DND-41 (cell line): ENCODE measurements around the gene ANXA2.

ENCODE experiments used
- EZH2 ChIP-seq: IDR thresholded peaks from 3 replicates; pipeline ENCODE4 v1.6.1; 2012; ENCODE audit warnings: borderline replicate concordance, low read depth, mild to moderate bottlenecking, moderate library complexity, low read length, inconsistent platforms; ENCODE audit not compliant: severe bottlenecking
- TF ChIP-seq, protein P1 (sequence below): IDR thresholded peaks from 2 replicates; pipeline ENCODE4 v1.5.1; 2012; ENCODE audit warnings: borderline replicate concordance, low read length, moderate library complexity, mild to moderate bottlenecking; ENCODE audit not compliant: poor library complexity, severe bottlenecking; ENCODE audit errors: extremely low read depth

DNA sequence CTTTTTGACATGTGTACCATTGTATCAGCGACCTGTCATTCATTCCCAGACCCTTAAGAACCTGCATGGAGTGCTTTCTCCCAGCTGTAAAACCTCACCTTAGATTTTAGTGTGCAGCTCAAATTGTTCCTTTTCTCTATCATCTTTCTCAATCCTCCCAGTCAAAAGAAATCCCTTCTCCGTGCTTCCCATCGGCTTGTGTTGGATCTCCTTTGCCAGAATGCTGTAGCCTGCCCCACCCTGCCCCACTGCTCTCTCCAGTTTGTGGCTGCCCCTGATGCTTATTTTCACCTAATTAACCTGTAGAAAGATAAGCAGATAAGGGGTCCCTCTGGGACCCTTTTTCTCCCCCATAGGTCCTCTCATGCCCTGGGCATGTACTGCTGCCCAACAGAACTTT, 51.1 kb downstream of the ANXA2 start:
- TF ChIP-seq, protein P1, sequence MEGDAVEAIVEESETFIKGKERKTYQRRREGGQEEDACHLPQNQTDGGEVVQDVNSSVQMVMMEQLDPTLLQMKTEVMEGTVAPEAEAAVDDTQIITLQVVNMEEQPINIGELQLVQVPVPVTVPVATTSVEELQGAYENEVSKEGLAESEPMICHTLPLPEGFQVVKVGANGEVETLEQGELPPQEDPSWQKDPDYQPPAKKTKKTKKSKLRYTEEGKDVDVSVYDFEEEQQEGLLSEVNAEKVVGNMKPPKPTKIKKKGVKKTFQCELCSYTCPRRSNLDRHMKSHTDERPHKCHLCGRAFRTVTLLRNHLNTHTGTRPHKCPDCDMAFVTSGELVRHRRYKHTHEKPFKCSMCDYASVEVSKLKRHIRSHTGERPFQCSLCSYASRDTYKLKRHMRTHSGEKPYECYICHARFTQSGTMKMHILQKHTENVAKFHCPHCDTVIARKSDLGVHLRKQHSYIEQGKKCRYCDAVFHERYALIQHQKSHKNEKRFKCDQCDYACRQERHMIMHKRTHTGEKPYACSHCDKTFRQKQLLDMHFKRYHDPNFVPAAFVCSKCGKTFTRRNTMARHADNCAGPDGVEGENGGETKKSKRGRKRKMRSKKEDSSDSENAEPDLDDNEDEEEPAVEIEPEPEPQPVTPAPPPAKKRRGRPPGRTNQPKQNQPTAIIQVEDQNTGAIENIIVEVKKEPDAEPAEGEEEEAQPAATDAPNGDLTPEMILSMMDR = no peak
- no peak for TF ChIP-seq EZH2
